Osteocyte (in vitro differentiated cells): Measurements from ENCODE around the gene PDC. TPM values are rescaled to one million over a fixed set of nuclear protein-coding genes. Genes with fewer than 3 reads are reported as not detected.
A peak's percentile ranks its signal among the peaks of the same experiment; 100 is the strongest.
"Not testable (repeated sequence)": the region's sequence is repeated elsewhere in the genome, so short reads cannot be mapped to it uniquely, and the experiment has no call there.

Experiments used
- DNase-seq: peaks from one replicate; pipeline ENCODE4 v3.0.0; 2021; ENCODE audit warnings: mixed read lengths; ENCODE audit not compliant: unreplicated experiment; ENCODE audit errors: extremely low spot score
- H3K27ac Mint-ChIP-seq: one replicate; pipeline ENCODE4 v1.8.0; 2021; ENCODE audit warnings: mild to moderate bottlenecking, mixed read lengths; ENCODE audit not compliant: unreplicated experiment
- H3K27me3 Mint-ChIP-seq: one replicate; pipeline ENCODE4 v1.8.0; 2021; ENCODE audit warnings: mixed read lengths; ENCODE audit not compliant: unreplicated experiment
- H3K36me3 Mint-ChIP-seq: one replicate; pipeline ENCODE4 v1.8.0; 2021; ENCODE audit warnings: mixed read lengths; ENCODE audit not compliant: unreplicated experiment
- H3K4me1 Mint-ChIP-seq: one replicate; pipeline ENCODE4 v1.8.0; 2021; ENCODE audit warnings: mixed read lengths; ENCODE audit not compliant: unreplicated experiment
- H3K4me3 Mint-ChIP-seq: one replicate; pipeline ENCODE4 v1.8.0; 2021; ENCODE audit warnings: mild to moderate bottlenecking, moderate library complexity, mixed read lengths; ENCODE audit not compliant: unreplicated experiment
- H3K9me3 Mint-ChIP-seq: one replicate; pipeline ENCODE4 v1.8.0; 2021; ENCODE audit warnings: mixed read lengths; ENCODE audit not compliant: unreplicated experiment
- CTCF ChIP-seq: fragments of 200-600 bp; sonication (generic); IDR thresholded peaks from 2 replicates; pipeline ENCODE4 v1.5.0; 2021; ENCODE audit warnings: antibody characterized with exemption, mild to moderate bottlenecking, moderate library complexity
- total RNA-seq: library from RNA; stranded (reverse); gene quantifications from 2 replicates; pipeline ENCODE4 v1.2.1, GENCODE V29; 2021

Gene PDC
- total RNA-seq, 1 donor from 2014 or later = not detected

- no peaks in the 10 kb centered on the region for H3K27me3 Mint-ChIP-seq
- DNase-seq = no peak
- no peak for TF ChIP-seq CTCF
- H3K9me3 Mint-ChIP-seq = no peaks in the 10 kb centered on the region
- H3K4me3 Mint-ChIP-seq = no peak overlapping the region
- H3K36me3 Mint-ChIP-seq = peaks cover 10% of the 10 kb centered on the region
- H3K27ac Mint-ChIP-seq = no peak overlapping the region
- peaks cover 8% of the 10 kb centered on the region for H3K4me1 Mint-ChIP-seq
These were observed 47.6 kb downstream of the PDC start for GRCh38 chr1:186413319-186413718.

GRCh38 chr1:186409091-186409490 lies 51.8 kb downstream of the PDC start:
- Mint-ChIP-seq H3K4me3 (no peak overlapping the region), H3K36me3 (peaks cover 23% of the 10 kb centered on the region), H3K4me1 (no peaks in the 10 kb centered on the region), H3K27me3 (no peaks in the 10 kb centered on the region), H3K9me3 (no peaks in the 10 kb centered on the region), H3K27ac (no peak overlapping the region)
- no peak for DNase-seq
- TF ChIP-seq CTCF = no peak

GRCh38 chr1:186404454-186405051 lies 56.4 kb downstream of the PDC start:
- TF ChIP-seq CTCF = peak; percentile 73
- H3K36me3 Mint-ChIP-seq = peaks cover 23% of the 10 kb centered on the region
- no peak overlapping the region for H3K27ac Mint-ChIP-seq
- no peak for DNase-seq
- H3K9me3 Mint-ChIP-seq = no peaks in the 10 kb centered on the region
- H3K4me1 Mint-ChIP-seq = no peaks in the 10 kb centered on the region
- no peak overlapping the region for H3K4me3 Mint-ChIP-seq
- H3K27me3 Mint-ChIP-seq = no peaks in the 10 kb centered on the region

- H3K27ac Mint-ChIP-seq = no peak overlapping the region
These were observed 57.3 kb downstream of the PDC start for GRCh38 chr1:186403632-186404031.

GRCh38 chr1:186401446-186401845 lies 59.5 kb downstream of the PDC start:
- not testable (repeated sequence) for H3K4me3 Mint-ChIP-seq, H3K4me1 Mint-ChIP-seq, H3K27me3 Mint-ChIP-seq, H3K27ac Mint-ChIP-seq, DNase-seq, H3K9me3 Mint-ChIP-seq
- peaks cover 18% of the 10 kb centered on the region for H3K36me3 Mint-ChIP-seq

More at GRCh38 chr1:186403632-186404031, 57.3 kb downstream of the PDC start:
- Mint-ChIP-seq H3K36me3 (peaks cover 25% of the 10 kb centered on the region), H3K9me3 (no peaks in the 10 kb centered on the region), H3K4me3 (no peak overlapping the region), H3K27me3 (no peaks in the 10 kb centered on the region), H3K4me1 (no peaks in the 10 kb centered on the region)
- no peak for TF ChIP-seq CTCF
- no peak for DNase-seq

Other genes starting within 250 kb of the PDC start
- gene PRG4, start 164.8 kb downstream of the PDC start, total RNA-seq = 0.13 TPM in 2 replicates
- 103 and 116 TPM in 2 replicates for gene TPR, start 85.9 kb downstream of the PDC start, total RNA-seq
- gene ODR4, start 85.3 kb downstream of the PDC start, total RNA-seq = 17.0 and 19.5 TPM in 2 replicates
- 3.1 and 4.3 TPM in 2 replicates for gene PTGS2, start 219.3 kb upstream of the PDC start, total RNA-seq